H1 (cell line): ENCODE data around the gene ATCAY. TPM values are rescaled to one million over a fixed set of nuclear protein-coding genes. Genes with fewer than 3 reads are reported as not detected.

Experiments used
- CBX8 ChIP-seq: fragments of 300-800, 300-1000 bp; sonication (generic); IDR thresholded peaks from 2 replicates; pipeline ENCODE4 v1.7.1; 2016; ENCODE audit warnings: low read depth, low read length, borderline replicate concordance
- CHD7 ChIP-seq: fragments of 300-600 bp; sonication (generic); IDR thresholded peaks from 2 replicates; pipeline ENCODE4 v1.7.1; 2012; ENCODE audit warnings: low read length, moderate library complexity, mild to moderate bottlenecking, inconsistent platforms; ENCODE audit not compliant: insufficient replicate concordance
- polyA plus RNA-seq, 7 experiments: library from polyadenylated mRNA; depleted of rRNA in 3 of 7; stranded (reverse) in 5 of 7; unstranded in 2 of 7; fragments of >200 nt in 5 of 7; fragments of 200-250 nt in 2 of 7; gene quantifications; 1 replicate in 5 of 7; 2 replicates in 1 of 7; 4 replicates in 1 of 7; pipeline versions ENCODE4 v1.2.1 to v1.2.3, GENCODE V29; 2011 to 2013; ENCODE audit warnings: missing spikeins in 2 of 7, mixed read lengths in 2 of 7
- total RNA-seq: library from RNA; stranded (reverse); fragmentation: NEBNext Ultra II Directional; extraction: Animal tissue kit (Norgen Biotek cat#: 25700); gene quantifications from 2 replicates; pipeline ENCODE4 v1.2.1, GENCODE V29; 2021

ATCAY gene
- total and polyA plus RNA-seq, 2 of the 8 experiments (the other 6 are each of a cell fraction or from before 2014, with no cell fraction given): 24.4 to 33.8 TPM

- TF ChIP-seq CHD7 (no peak), CBX8 (no peak)
Measured at GRCh38 chr19:3852177-3852511, 28.3 kb upstream of the ATCAY start (continued).
